Activated CD4-positive, alpha-beta T cell treated with anti-CD3 and anti-CD28 coated beads, Interleukin-2, amount 10 ng/mL, durations not matched to agents 7 days and 5 days (primary cell): Measurements from ENCODE around the gene SPOCK1. TPM values are rescaled to one million over a fixed set of nuclear protein-coding genes. Genes with fewer than 3 reads are reported as not detected.

Experiments
- CTCF ChIA-PET: fragments of 350-600 bp; sonication (Branson Sonifier 250); formaldehyde crosslinking; loops from one replicate; lab custom pipeline; 2021; ENCODE audit warnings: antibody characterized with exemption; lab: Charles Lee
- POLR2A ChIA-PET: fragments of 350-600 bp; sonication (Branson Sonifier 250); formaldehyde crosslinking; loops from one replicate; lab custom pipeline; 2021; ENCODE audit warnings: antibody characterized with exemption; lab: Charles Lee
- DNase-seq: peaks from one replicate; pipeline ENCODE4 v3.0.0-alpha.2; 2020
- H3K27ac Mint-ChIP-seq: one replicate; pipeline ENCODE4 v1.8.0; 2021; ENCODE audit warnings: mild to moderate bottlenecking, moderate library complexity, mixed read lengths
- H3K27me3 Mint-ChIP-seq: one replicate; pipeline ENCODE4 v1.8.0; 2021; ENCODE audit warnings: mixed read lengths
- H3K36me3 Mint-ChIP-seq: one replicate; pipeline ENCODE4 v1.8.0; 2021; ENCODE audit warnings: low read depth, mixed read lengths
- H3K4me1 Mint-ChIP-seq: one replicate; pipeline ENCODE4 v1.8.0; 2021; ENCODE audit warnings: mixed read lengths
- H3K4me3 Mint-ChIP-seq: one replicate; pipeline ENCODE4 v1.8.0; 2021; ENCODE audit warnings: mild to moderate bottlenecking, moderate library complexity, mixed read lengths
- H3K9me3 Mint-ChIP-seq: one replicate; pipeline ENCODE4 v1.8.0; 2021; ENCODE audit warnings: mixed read lengths
- total RNA-seq, 2 experiments: library from RNA; stranded (reverse); gene quantifications; one replicate each; pipeline ENCODE4 v1.2.3, GENCODE V29; 2021

The SPOCK1 gene
- total RNA-seq, 2 experiments from 2014 or later = 0.15 to 0.31 TPM

DNA sequence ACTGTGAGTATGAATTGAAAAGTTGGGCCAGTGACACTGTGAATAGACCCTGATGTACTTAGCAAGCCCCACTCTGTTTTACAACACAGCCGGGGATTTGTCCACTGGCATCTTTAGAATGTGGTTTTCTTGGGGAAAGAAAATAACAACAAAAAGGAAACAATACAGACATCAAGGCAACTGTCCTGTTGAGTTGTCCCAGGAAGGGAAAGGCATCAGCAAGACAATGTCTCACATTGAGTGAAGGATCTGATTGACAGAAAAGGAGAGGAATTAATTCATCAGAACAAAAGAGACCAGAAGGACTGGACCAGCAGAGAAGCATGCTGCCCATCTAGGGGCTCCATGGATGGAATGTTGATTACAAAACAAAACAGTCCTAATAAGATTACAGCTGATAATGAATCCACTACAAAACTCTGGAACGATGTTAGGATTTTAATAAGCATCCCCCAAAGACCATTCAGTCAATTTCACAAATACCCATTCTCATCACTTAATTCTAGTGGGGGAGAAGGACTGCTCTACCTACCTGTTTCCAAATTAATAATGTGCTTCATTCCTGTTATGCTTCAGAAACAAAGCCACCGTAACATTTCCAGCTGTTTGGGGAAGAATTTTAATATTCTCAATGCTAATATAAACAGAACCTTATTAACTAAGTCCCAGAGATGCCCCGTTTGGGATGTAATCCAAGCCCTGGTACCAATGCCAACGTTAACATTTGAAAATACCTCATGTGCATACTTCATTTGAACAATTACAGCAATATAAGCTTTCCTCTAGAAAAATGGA, 298.0 kb downstream of the SPOCK1 start:
- ChIA-PET CTCF (no interaction called here), POLR2A (no interaction called here)
- DNase-seq = no peak
- no peaks in the 10 kb centered on the region for H3K27me3 Mint-ChIP-seq
- H3K9me3 Mint-ChIP-seq = no peaks in the 10 kb centered on the region
- no peaks in the 10 kb centered on the region for H3K36me3 Mint-ChIP-seq
- no peak overlapping the region for H3K27ac Mint-ChIP-seq
- no peaks in the 10 kb centered on the region for H3K4me1 Mint-ChIP-seq
- H3K4me3 Mint-ChIP-seq = no peak overlapping the region

DNA sequence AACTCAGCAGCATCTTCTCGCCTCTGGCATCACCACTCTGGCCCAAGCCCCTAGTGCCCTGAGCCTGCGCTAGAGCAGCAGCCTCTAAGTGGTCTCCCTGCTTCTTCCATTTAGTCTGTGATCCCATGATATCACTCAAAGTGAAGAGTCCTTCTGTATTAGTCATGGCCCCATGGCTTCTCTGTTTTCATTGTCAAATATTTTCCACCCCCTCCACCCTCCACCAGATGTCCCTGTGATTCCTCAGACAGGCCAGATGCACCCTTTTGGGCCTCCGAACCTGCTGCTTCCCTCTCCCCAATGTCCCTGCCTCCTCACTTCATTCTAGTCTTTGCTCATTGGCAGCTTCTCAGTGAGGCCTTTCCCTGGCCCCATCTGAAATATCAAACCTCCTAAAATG, 299.2 kb downstream of the SPOCK1 start:
- H3K36me3 Mint-ChIP-seq = no peaks in the 10 kb centered on the region
- ChIA-PET POLR2A (no interaction called here), CTCF (no interaction called here)
- H3K27ac Mint-ChIP-seq = no peak overlapping the region
- H3K27me3 Mint-ChIP-seq = no peaks in the 10 kb centered on the region
- no peaks in the 10 kb centered on the region for H3K4me1 Mint-ChIP-seq
- no peaks in the 10 kb centered on the region for H3K9me3 Mint-ChIP-seq
- DNase-seq = no peak
- H3K4me3 Mint-ChIP-seq = no peak overlapping the region

DNA sequence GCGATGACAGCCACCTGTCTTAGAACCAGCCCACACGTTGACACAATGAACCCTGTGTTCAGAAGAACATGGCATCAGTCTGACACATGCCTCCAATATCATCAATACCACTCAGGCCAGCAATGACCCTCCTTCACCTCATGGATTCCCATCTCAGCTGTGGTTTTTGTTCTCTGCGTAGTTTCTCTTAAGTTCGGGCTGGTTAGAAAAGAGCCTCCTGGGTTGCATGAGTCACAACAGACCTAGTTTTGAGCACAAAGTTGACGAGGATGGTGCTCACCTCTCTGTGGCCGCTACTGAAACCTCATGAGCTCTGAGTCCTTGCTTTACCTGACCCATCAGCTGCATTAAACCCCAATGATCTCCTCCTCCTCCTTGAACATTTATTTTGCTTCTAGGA, 299.9 kb downstream of the SPOCK1 start:
- Mint-ChIP-seq H3K4me1 (no peaks in the 10 kb centered on the region), H3K4me3 (no peak overlapping the region), H3K27me3 (no peaks in the 10 kb centered on the region), H3K27ac (no peak overlapping the region), H3K36me3 (no peaks in the 10 kb centered on the region), H3K9me3 (no peaks in the 10 kb centered on the region)
- DNase-seq = no peak
- CTCF ChIA-PET = no interaction called here
- POLR2A ChIA-PET = no interaction called here

- Mint-ChIP-seq H3K36me3 (no peaks in the 10 kb centered on the region), H3K9me3 (no peaks in the 10 kb centered on the region), H3K4me1 (no peaks in the 10 kb centered on the region), H3K4me3 (no peak overlapping the region), H3K27me3 (no peaks in the 10 kb centered on the region), H3K27ac (no peak overlapping the region)
- ChIA-PET POLR2A (no interaction called here), CTCF (interaction anchor here (0.6 kb wide), 1 partner anchor 11 kb away, joined by 3 read pairs; no protein-coding TSS in a partner anchor)
- no peak for DNase-seq
Observed at GRCh38 chr5:137195483-137195882, 303.6 kb downstream of the SPOCK1 start.

DNA sequence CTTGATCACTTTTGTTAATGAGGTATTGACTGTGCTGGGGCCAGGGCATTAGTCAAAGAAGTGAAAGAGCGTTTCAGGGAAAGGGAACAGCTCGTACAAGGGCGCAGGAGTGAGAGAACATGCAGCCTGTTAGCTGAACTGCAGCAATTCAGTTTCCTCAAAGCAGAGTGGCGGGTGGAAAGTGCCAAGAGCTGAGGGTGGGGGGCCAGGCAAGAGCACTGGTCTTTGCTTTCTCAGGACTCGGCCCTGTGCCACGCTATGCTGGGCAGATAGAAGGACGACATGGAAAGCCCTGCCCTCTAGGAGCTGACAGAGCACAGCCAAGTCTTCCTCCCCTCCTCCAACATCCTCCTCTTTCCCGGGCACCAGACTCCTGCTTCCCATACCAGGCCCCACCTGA, 304.8 kb downstream of the SPOCK1 start:
- Mint-ChIP-seq H3K27me3 (no peaks in the 10 kb centered on the region), H3K36me3 (no peaks in the 10 kb centered on the region), H3K4me3 (no peak overlapping the region), H3K27ac (no peak overlapping the region), H3K9me3 (no peaks in the 10 kb centered on the region), H3K4me1 (no peaks in the 10 kb centered on the region)
- ChIA-PET CTCF (no interaction called here), POLR2A (no interaction called here)
- DNase-seq = no peak

DNA sequence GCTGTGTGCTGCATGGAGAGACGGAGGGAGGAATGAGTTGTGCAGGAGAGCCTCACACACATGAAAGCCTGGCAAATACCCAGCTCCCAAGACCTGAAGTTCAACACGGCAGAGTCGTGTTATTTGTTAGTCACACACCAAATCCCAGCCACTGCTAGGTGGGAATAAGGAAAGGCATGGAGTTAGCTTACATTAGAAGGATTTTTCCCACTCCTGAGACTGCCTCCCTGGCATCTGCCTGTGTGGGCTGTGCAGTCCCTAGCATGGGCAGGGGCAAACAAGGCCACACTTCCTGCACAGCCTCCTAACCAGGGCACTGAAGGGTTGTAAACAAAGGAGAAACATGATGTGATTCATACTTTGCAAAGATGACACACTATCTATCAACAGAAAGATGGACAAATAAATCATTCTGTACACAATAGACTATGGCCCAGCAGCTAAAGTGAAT, 306.8 kb downstream of the SPOCK1 start:
- H3K4me3 Mint-ChIP-seq = no peak overlapping the region
- H3K36me3 Mint-ChIP-seq = no peaks in the 10 kb centered on the region
- ChIA-PET POLR2A (no interaction called here), CTCF (no interaction called here)
- no peaks in the 10 kb centered on the region for H3K9me3 Mint-ChIP-seq
- H3K4me1 Mint-ChIP-seq = no peaks in the 10 kb centered on the region
- DNase-seq = no peak
- no peak overlapping the region for H3K27ac Mint-ChIP-seq
- H3K27me3 Mint-ChIP-seq = peaks cover under 1% of the 10 kb centered on the region

GRCh38 chr5:137191179-137191578, 307.9 kb downstream of the SPOCK1 start:
- Mint-ChIP-seq H3K27me3 (peaks cover 2% of the 10 kb centered on the region), H3K9me3 (no peaks in the 10 kb centered on the region), H3K4me1 (no peaks in the 10 kb centered on the region), H3K4me3 (no peak overlapping the region), H3K27ac (no peak overlapping the region), H3K36me3 (no peaks in the 10 kb centered on the region)
- DNase-seq = no peak
- POLR2A ChIA-PET = no interaction called here
- CTCF ChIA-PET = no interaction called here

DNA sequence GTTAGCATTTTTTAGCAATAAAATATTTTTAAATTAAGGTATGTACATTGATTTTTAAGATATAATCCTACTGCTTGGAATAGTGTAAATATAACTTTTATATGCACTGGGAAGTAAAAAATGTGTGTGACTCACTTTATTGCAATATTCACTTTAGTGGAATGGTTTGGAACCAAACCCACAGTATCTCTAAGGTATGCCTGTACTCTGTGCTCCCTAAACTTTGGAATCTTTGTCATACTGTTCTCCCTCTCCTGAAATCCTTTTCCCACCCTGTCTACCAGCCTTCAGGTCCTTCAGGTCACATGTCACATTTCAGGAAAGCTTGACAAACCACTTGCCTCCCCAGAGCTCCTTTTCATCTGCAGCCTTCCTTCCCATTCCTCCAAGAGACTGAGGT, 308.7 kb downstream of the SPOCK1 start:
- CTCF ChIA-PET = no interaction called here
- H3K27ac Mint-ChIP-seq = no peak overlapping the region
- POLR2A ChIA-PET = no interaction called here

DNA sequence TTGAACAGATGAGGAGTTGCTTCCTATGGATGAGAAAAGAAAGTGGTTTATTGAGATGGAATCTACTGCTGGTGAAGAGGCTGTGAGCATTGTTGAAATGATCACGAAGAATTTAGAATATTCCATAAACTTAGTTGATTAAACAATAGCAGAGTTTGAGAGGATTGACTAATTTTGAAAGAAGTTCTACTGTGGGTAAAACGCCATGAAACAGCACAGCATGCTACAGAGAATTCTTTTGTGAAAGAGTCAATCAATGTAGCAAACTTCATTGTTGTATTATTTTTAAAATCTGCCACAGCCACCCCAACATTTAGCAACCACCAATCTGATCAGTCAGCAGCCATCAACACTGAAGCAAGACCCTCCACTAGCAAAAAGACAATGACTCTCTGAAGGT, 309.1 kb downstream of the SPOCK1 start:
- no peak overlapping the region for H3K27ac Mint-ChIP-seq
- H3K36me3 Mint-ChIP-seq = no peaks in the 10 kb centered on the region
- DNase-seq = no peak
- H3K4me1 Mint-ChIP-seq = no peaks in the 10 kb centered on the region
- H3K9me3 Mint-ChIP-seq = no peaks in the 10 kb centered on the region
- CTCF ChIA-PET = no interaction called here
- H3K4me3 Mint-ChIP-seq = no peak overlapping the region
- H3K27me3 Mint-ChIP-seq = peaks cover 2% of the 10 kb centered on the region
- POLR2A ChIA-PET = no interaction called here

More for the DNA sequence above, 308.7 kb downstream of the SPOCK1 start:
- no peak for DNase-seq
- Mint-ChIP-seq H3K36me3 (no peaks in the 10 kb centered on the region), H3K4me1 (no peaks in the 10 kb centered on the region), H3K9me3 (no peaks in the 10 kb centered on the region), H3K4me3 (no peak overlapping the region), H3K27me3 (peaks cover 2% of the 10 kb centered on the region)

DNA sequence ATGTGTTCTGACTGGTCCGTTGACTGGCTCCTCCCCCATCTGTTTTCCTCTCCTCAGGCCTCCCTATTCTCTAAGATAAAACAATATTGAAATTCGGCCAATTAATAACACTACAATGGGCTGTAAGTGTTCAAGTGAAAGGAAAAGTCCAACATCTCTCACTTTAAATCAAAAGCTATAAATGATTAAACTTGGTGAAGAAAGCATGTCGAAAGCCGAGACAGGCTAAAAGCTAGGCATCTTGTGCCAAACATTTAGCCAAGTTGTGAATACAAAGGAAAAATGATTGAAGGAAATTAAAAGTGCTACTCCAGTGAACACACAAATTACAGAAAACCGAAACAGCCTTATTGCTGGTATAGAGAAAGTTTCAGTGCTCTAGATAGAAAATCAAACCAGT, 310.6 kb downstream of the SPOCK1 start:
- Mint-ChIP-seq H3K4me3 (no peak overlapping the region), H3K4me1 (no peaks in the 10 kb centered on the region), H3K27ac (no peak overlapping the region), H3K36me3 (no peaks in the 10 kb centered on the region), H3K9me3 (no peaks in the 10 kb centered on the region), H3K27me3 (peaks cover 2% of the 10 kb centered on the region)
- no peak for DNase-seq
- ChIA-PET CTCF (no interaction called here), POLR2A (no interaction called here)

- ChIA-PET CTCF (no interaction called here), POLR2A (no interaction called here)
- H3K4me3 Mint-ChIP-seq = no peak overlapping the region
- no peak for DNase-seq
- H3K9me3 Mint-ChIP-seq = no peaks in the 10 kb centered on the region
- no peak overlapping the region for H3K27ac Mint-ChIP-seq
- H3K4me1 Mint-ChIP-seq = no peaks in the 10 kb centered on the region
- peaks cover 2% of the 10 kb centered on the region for H3K27me3 Mint-ChIP-seq
- H3K36me3 Mint-ChIP-seq = no peaks in the 10 kb centered on the region
Observed at GRCh38 chr5:137186759-137187461, 312.2 kb downstream of the SPOCK1 start.

- Mint-ChIP-seq H3K4me1 (no peaks in the 10 kb centered on the region), H3K9me3 (no peaks in the 10 kb centered on the region), H3K4me3 (no peak overlapping the region), H3K27ac (no peak overlapping the region), H3K27me3 (peaks cover 2% of the 10 kb centered on the region), H3K36me3 (no peaks in the 10 kb centered on the region)
- DNase-seq = no peak
- POLR2A ChIA-PET = no interaction called here
- CTCF ChIA-PET = interaction anchor here (0.6 kb wide), 1 partner anchor 11 kb away, joined by 3 read pairs; no protein-coding TSS in a partner anchor
Observed at GRCh38 chr5:137185193-137185592, 313.9 kb downstream of the SPOCK1 start.

DNA sequence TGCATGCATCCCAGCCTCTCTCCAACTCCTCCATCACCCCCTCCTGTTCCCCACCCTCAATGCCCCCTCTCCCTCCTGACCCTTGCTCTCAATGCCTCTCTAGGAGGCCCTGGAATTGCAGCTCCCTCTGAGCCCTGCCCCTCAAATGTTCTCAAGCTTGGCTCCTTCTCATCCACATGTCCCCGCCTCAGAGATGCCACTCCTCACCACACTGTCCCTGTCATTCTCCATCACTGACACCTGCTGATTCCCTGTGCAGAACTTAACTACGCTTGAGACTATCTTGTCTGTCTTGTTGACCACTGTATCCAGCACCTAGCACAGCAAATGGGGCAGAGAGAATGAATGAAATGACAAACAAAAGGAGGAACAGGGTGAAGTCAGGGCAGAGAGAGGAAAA, 314.4 kb downstream of the SPOCK1 start:
- no peak for DNase-seq
- Mint-ChIP-seq H3K4me1 (no peaks in the 10 kb centered on the region), H3K27ac (no peak overlapping the region), H3K27me3 (peaks cover 2% of the 10 kb centered on the region), H3K4me3 (no peak overlapping the region), H3K9me3 (no peaks in the 10 kb centered on the region), H3K36me3 (no peaks in the 10 kb centered on the region)
- ChIA-PET CTCF (interaction anchor here (0.6 kb wide), 1 partner anchor 11 kb away, joined by 3 read pairs; no protein-coding TSS in a partner anchor), POLR2A (no interaction called here)
